Peyer's patch (tissue), 4 donors: ENCODE results near the gene GTF3A. TPM values are rescaled to one million over a fixed set of nuclear protein-coding genes. Genes with fewer than 3 reads are reported as not detected.

Experiments used
- DNase-seq, 3 donors: peaks; one replicate each; pipeline ENCODE4 v3.0.0-alpha.2; 2017 to 2019
- H3K27ac ChIP-seq, 4 donors: fragments of 200-600 bp; sonication (generic); one replicate each; pipeline ENCODE4 v1.5.1; 2016 to 2019
- H3K27me3 ChIP-seq, 2 donors: fragments of 200-600 bp; sonication (generic); one replicate each; pipeline ENCODE4 v1.5.1; 2019
- H3K36me3 ChIP-seq, 3 donors: fragments of 200-600 bp; sonication (generic); one replicate each; pipeline ENCODE4 v1.5.1; 2016 to 2019
- H3K4me1 ChIP-seq, 4 donors: fragments of 200-600 bp; sonication (generic); one replicate each; pipeline ENCODE4 v1.5.1; 2016 to 2019
- H3K4me3 ChIP-seq, 4 donors: fragments of 200-600 bp; sonication (generic); 1 replicate in 3 of 4; 2 replicates in 1 of 4; pipeline ENCODE4 v1.5.1; 2016 to 2019; ENCODE audit warnings: mild to moderate bottlenecking in 1 of 4
- H3K9me3 ChIP-seq, 4 donors: fragments of 200-600 bp; sonication (generic); one replicate each; pipeline ENCODE4 v1.5.1; 2016 to 2019; ENCODE audit warnings: mild to moderate bottlenecking in 1 of 4
- POLR2A ChIP-seq, 2 donors: fragments of 450-650 bp; IDR thresholded peaks; one replicate each; pipeline ENCODE4 v1.5.1; 2017; ENCODE audit warnings: antibody characterized with exemption in 2 of 2, mild to moderate bottlenecking in 2 of 2, moderate library complexity in 2 of 2
- total RNA-seq, 4 donors: library from RNA; depleted of rRNA; stranded (reverse); fragments of >200 nt; gene quantifications; one replicate each; pipeline ENCODE4 v1.1.0, GENCODE V29; 2016
- TF ChIP-seq, protein P1 (sequence below), 6 experiments: fragments of 450-650 bp in 4 of 6; fragments of 200-600 bp in 2 of 6; sonication (generic) in 1 of 6; IDR thresholded peaks; one replicate each; pipeline ENCODE4 v1.5.1; 2017 to 2019; ENCODE audit warnings: antibody characterized with exemption in 6 of 6, mild to moderate bottlenecking in 3 of 6, moderate library complexity in 1 of 6

The GTF3A gene
- total RNA-seq, 4 donors from 2014 or later, result 29.2 to 179 (median 49.3) TPM

DNA sequence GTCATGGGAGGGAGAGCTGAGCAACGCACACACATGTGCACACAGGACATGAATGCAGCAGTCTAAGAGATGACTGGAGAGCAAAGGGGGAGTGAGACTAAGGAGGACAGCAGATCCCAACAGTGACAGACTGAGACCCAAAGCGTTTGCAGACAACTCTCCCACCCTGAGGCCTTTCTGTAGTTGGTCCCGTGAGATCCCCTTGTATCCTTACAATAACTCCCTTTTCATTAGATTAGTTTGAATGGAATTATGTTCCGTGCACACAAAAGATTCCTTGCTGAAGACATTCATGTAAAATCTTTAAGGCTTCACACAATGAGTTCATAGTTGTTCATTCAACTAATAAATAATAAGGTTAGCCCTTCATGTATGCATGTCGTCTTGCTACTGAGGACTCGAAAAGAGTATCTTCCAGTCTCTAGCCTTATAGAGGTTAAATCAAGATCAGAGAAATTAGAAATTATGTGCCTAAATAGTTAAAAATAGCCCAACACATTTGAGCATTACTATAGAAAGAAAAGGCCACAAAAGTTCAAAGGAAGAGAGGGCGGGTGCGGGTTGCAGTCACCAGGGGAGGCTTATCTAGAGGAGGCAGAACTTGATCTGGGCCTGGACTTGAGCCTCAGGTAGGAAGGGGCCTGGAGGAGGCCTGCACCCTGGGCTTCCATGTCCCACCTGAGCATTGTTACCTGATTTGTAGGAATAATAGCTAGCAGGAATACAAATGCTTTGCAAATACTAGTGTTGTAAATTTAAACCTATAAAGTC is 3.1 kb upstream of the GTF3A start:
- Histone ChIP-seq H3K9me3 (no peaks in the 10 kb centered on the region), H3K4me1 (peaks cover 0 to 15% (median 0%) of the 10 kb centered on the region in 4 donors), H3K27me3 (no peaks in the 10 kb centered on the region), H3K27ac (no peak overlapping the region), H3K4me3 (no peak overlapping the region), H3K36me3 (no peaks in the 10 kb centered on the region)
- no peak for DNase-seq
- no peak for TF ChIP-seq POLR2A (IDR thresholded peaks at IDR 0.05)
- TF ChIP-seq, protein P1, sequence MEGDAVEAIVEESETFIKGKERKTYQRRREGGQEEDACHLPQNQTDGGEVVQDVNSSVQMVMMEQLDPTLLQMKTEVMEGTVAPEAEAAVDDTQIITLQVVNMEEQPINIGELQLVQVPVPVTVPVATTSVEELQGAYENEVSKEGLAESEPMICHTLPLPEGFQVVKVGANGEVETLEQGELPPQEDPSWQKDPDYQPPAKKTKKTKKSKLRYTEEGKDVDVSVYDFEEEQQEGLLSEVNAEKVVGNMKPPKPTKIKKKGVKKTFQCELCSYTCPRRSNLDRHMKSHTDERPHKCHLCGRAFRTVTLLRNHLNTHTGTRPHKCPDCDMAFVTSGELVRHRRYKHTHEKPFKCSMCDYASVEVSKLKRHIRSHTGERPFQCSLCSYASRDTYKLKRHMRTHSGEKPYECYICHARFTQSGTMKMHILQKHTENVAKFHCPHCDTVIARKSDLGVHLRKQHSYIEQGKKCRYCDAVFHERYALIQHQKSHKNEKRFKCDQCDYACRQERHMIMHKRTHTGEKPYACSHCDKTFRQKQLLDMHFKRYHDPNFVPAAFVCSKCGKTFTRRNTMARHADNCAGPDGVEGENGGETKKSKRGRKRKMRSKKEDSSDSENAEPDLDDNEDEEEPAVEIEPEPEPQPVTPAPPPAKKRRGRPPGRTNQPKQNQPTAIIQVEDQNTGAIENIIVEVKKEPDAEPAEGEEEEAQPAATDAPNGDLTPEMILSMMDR (IDR thresholded peaks at IDR 0.05), result no peak

- no peaks in the 10 kb centered on the region for H3K27me3 ChIP-seq
- TF ChIP-seq, protein P1 (IDR thresholded peaks at IDR 0.05), result no peak
- no peak for TF ChIP-seq POLR2A (IDR thresholded peaks at IDR 0.05)
- no peak overlapping the region for H3K4me3 ChIP-seq
- H3K9me3 ChIP-seq, result no peaks in the 10 kb centered on the region
- peaks cover 0 to 3% (median 0%) of the 10 kb centered on the region in 3 donors for H3K36me3 ChIP-seq
- peaks cover 0 to 28% (median 3%) of the 10 kb centered on the region in 4 donors for H3K4me1 ChIP-seq
- DNase-seq, result no peak
- H3K27ac ChIP-seq, result no peak overlapping the region
Observed at GRCh38 chr13:27423333-27423732, 1.1 kb upstream of the GTF3A start.

GRCh38 chr13:27425158-27425917 is 919 bp downstream of the GTF3A start:
- Histone ChIP-seq H3K36me3 (peaks cover 0 to 18% (median 0%) of the 10 kb centered on the region in 3 donors), H3K27ac (peak overlapping the region; percentile 82 to 94 (median 84)), H3K27me3 (no peaks in the 10 kb centered on the region), H3K4me3 (peak overlapping the region; percentile 41 to 80 (median 68)), H3K9me3 (no peaks in the 10 kb centered on the region), H3K4me1 (peaks cover 0 to 28% (median 3%) of the 10 kb centered on the region in 4 donors)
- DNase-seq, result no peak
- TF ChIP-seq POLR2A (IDR thresholded peaks at IDR 0.05), result no peak
- TF ChIP-seq, protein P1 (IDR thresholded peaks at IDR 0.05), result no peak

DNA sequence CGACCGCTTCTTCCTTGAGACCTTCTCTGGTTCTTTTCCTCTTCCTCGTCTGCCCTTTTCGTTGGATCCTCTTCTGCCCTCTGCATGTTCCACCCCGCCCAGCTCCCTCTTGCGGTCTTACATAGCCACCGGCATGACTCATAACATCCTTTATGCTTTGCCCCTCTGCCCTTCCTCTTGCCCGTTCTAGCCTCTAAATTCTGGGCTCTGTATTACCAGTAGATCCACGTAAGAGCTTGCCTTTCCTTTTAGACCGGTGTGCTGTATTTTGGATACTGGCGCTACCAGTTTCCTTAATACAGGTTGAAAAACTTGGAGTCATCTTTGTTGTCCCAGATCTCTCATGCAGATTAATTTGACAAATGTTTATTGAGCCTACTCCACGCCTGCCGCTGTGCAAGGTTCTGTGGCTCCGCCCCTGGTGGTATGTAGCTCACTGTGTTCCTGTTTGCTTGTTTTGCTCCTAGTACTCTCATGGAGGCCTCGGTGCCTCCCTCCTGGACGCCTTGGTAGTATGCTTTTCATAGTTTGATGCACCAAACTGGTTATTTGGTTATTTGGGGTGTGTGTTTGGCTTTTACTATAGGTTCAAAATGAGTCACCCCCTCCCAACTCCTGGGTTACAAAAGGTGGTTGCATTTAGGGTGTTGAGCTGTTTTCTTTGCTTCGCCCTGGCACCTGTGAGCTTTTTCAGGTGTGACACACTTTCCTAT is 1.7 kb downstream of the GTF3A start:
- DNase-seq, result peak; percentile 82 to 95 (median 90)
- peak in 1 of 2 donors; percentile 46 for TF ChIP-seq POLR2A (IDR thresholded peaks at IDR 0.05)
- TF ChIP-seq, protein P1 (IDR thresholded peaks at IDR 0.05), result peak in 5 of 6 experiments; percentile 43 to 73 (median 62)
- Histone ChIP-seq H3K27me3 (no peaks in the 10 kb centered on the region), H3K9me3 (no peaks in the 10 kb centered on the region), H3K4me3 (peak overlapping the region; percentile 41 to 80 (median 68)), H3K27ac (peak overlapping the region; percentile 82 to 94 (median 84)), H3K4me1 (peaks cover 0 to 28% (median 3%) of the 10 kb centered on the region in 4 donors), H3K36me3 (peaks cover 0 to 25% (median 0%) of the 10 kb centered on the region in 3 donors)

GRCh38 chr13:27427641-27428040 is 3.2 kb downstream of the GTF3A start:
- Histone ChIP-seq H3K36me3 (peaks cover 0 to 41% (median 0%) of the 10 kb centered on the region in 3 donors), H3K9me3 (no peaks in the 10 kb centered on the region)
- no peak for TF ChIP-seq POLR2A (IDR thresholded peaks at IDR 0.05)
- TF ChIP-seq, protein P1 (IDR thresholded peaks at IDR 0.05), result no peak

More at GRCh38 chr13:27427641-27428040, 3.2 kb downstream of the GTF3A start:
- no peaks in the 10 kb centered on the region for H3K27me3 ChIP-seq
- no peak for DNase-seq
- peak overlapping the region; percentile 82 to 94 (median 84) for H3K27ac ChIP-seq
- H3K4me1 ChIP-seq, result peaks cover 0 to 28% (median 3%) of the 10 kb centered on the region in 4 donors
- H3K4me3 ChIP-seq, result peak overlapping the region in 1 of 4 donors; percentile 8
